Measurements from ENCODE around the gene GYG2.
"Not testable (repeated sequence)": the region's sequence is repeated elsewhere in the genome, so short reads cannot be mapped to it uniquely, and the experiment has no call there.

GYG2 gene

DNA sequence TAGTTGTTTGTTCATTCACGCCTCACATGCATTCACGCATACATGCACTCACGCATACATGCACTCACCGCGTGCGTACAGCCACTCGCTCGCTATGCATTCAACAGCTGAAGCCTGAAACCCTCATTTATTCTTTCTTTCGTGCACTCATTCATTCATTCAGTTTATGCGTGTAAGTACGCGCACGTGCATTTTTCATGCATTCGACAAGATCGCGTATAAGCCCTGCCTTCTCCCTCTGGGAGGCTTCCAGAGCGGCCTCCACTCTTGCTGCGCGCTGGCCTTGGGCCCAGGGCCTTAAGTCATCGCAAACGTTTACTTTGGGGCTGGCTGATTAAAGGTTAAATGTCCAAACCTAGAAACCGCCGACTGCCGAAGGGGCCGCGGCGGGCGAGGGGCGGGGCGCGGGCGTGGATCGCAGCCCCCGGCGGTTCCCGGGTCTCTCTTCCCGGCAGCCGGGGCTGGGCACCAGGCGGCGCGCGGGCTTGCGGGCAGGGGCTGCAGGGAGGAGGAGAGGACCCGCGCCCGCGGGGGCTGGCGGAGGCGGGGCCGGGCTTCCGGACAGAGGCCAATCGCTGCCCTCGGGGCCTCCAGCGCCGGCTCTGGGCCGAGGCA is at the start of gene GYG2:
TSS of gene GYG2 (plus strand) at position 587 of the 615 bp plus-strand sequence. CDS start 1,259 bp downstream, outside the sequence.
- no peak for FAIRE-seq

DNA sequence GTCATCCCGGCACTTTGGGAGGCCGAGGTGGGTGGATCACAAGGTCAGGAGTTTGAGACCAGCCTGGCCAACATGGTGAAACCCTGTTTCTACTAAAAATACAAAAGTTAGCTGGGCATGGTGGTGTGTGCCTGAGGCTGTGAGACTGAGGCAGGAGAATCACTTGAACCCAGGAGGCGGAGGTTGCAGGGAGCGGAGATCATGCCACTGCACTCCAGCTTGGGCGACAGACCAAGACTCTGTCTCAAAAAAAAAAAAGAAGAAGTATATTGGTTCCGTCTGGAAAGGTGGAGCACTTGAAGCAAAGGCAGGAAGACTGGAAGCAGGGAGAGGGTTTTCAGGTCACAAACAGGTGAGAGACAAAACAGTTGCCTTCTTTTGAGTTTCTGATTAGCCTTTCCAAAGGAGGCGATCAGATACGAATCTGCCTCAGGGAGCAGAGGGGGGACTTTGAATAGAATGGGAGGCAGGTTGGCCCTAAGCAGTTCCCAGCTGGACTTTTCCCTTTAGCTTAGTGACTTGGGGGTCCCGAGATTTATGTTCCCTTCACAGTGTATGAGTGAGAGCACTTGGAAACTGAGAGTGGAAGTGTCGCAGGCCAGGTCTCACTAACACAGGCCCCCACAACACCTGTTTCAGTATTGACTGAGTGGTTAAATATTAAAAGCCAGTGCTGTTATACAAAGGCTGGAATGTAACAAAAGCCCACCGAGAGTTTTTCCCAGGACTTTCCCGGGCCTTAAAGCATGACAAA is 48.1 kb upstream of the GYG2 start:
- FAIRE-seq, result not testable (repeated sequence)

DNA sequence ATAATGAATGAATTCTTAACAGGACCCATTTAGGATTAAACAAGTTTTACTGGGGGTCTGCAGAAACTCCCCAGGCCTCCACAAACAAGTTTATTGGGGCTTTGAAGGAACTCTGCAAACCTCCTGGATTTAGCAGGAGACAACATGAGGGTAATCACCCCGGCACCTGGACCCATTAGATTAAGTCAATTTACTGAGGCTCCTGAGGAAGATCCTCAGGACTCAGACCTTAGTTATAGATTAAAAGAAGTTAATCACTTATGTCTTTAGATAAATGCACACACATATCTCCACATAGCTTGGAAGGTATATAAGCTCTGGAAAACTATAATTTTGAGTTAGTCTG is 47.5 kb upstream of the GYG2 start:
- no peak for FAIRE-seq

- no peak for FAIRE-seq
These were observed 47.0 kb upstream of the GYG2 start for GRCh38 chrX:2781698-2782097.

DNA sequence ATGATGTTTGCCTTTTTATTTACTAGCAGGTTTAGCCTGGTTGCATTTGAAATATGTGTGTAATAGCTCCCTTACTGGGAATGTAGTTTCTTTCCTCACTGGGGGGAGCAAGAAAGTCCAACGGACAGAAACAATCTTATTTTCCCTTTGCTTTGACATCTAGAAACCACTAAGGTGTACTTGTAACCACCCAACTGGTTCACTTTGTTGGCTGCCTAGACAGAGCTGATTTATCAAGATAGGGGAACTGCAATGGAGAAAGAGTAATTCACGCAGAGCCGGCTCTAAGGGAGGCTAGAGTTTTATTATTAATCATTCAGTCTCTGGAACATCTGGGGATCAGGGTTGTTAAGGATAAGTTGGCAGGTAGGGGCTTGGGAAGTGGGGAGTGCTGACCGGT is 46.6 kb upstream of the GYG2 start:
- no peak for FAIRE-seq

- no peak for FAIRE-seq
These were observed 46.0 kb upstream of the GYG2 start for GRCh38 chrX:2782778-2783177.

DNA sequence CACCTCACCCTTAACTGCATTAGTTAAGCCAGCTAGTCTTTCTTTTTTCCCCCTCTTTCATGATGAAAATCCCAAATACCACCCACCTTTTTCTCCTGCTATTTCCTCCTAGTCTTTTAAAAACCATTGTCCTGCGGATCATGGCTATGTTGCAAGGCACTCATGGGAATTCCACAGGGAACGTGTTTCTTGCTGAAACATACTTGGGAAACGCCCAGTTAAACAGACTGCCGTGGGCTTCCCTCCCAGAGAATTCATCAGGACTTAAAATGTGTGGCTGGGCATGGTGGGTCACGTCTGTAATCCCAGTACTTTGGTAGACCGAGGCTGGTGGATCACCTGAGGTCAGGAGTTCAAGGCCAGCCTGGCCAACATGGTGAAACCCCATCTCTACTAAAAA is 44.7 kb upstream of the GYG2 start:
- FAIRE-seq, result no peak

- FAIRE-seq, result no peak
These were observed 43.2 kb upstream of the GYG2 start for GRCh38 chrX:2785538-2785937.

- FAIRE-seq, result no peak
These were observed 39.8 kb upstream of the GYG2 start for GRCh38 chrX:2788980-2789379.

DNA sequence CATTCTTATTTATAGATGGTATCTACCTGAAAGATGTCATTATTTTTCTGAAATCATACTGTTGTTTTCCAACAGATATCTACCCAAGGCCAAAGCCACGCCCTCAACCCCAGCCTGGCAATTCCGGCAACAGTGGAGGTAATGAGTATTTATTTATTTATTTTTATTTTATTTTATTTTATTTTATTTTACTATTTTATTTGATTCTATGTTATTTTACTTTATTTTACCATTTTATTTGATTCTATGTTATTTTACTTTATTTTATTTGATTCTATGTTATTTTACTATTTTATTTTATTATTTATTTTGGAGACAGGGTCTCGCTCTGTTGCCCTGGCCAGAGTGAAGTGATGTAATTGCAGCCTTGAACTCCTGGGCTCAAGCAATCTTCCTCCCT is 39.2 kb upstream of the GYG2 start:
- no peak for FAIRE-seq

DNA sequence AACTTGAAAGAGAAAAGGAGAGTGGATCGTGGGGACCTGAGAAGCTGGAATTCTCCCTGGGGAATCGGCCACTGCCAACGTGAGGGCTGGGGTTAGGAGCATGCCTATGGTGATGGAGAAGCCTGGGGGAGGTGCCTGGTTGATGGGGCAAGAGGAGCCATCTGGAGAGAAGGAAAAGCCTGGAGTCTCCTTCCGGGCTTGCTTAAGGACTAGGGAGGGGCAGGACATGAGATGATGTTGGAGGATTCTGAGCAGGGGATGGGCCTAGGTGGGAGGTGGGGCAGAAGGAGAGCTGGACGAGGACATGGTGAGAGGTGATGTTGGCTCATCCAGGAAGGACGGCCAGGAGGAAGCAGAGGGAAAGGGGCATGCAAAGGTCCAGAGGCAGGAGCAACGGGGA is 35.0 kb upstream of the GYG2 start:
- FAIRE-seq, result no peak

DNA sequence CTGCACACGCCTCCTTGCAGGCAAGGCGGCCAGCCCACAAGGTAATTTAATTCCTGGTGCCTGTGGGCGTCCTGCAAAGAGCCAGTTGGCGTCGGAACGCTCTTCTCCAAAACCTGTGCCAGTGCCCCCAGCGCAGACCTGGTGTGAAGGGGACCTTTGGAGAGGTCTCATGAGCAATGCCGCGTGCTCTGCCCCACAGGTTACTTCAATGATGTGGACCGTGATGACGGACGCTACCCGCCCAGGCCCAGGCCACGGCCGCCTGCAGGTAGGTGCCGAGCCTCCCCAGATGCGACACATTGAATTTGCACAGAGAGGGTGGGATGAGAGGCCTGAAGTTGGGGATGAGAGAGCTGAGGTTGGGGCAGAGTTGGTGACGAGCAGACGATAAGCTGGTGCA is 34.4 kb upstream of the GYG2 start:
- FAIRE-seq, result no peak

- FAIRE-seq, result not testable (repeated sequence)
These were observed 31.9 kb upstream of the GYG2 start for GRCh38 chrX:2796808-2797207.

- no peak for FAIRE-seq
These were observed 29.4 kb upstream of the GYG2 start for GRCh38 chrX:2799369-2799768.

- not testable (repeated sequence) for FAIRE-seq
These were observed 28.8 kb upstream of the GYG2 start for GRCh38 chrX:2799980-2800379.

GRCh38 chrX:2801223-2801622 is 27.5 kb upstream of the GYG2 start:
- no peak for FAIRE-seq

DNA sequence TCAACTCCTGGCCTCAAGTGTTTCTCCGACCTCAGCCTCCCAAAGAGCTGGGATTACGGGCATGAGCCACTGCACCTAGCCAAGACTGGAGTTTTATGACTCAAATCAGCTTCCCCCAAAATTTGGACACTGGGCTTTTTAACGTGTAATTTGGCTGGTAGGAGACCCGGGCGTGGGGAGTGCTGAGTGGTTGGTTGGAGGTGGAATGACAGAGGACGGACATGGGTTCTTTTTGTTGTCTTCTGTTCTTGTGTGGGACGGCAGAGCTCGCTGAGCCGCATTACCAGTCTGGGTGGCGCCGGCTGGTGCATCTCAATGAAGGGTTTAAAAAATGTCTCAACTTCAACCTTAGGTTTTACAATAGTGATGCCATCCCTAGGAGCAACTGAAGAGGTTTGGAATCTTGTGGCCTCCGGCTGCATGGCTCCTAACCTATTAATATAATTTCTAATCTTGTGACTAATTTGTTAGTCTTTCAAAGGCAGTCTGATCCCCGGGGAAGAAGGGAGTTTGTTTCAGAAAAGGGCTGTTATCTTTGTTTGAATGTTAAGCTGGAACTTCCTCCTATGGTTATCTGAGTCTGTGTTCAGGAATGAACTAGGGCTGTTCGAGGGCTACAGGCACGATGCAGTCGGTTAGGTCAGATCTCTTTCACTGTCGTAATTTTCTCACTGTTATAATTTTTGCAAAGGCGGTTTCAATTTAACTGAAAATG is 26.2 kb upstream of the GYG2 start:
- not testable (repeated sequence) for FAIRE-seq

DNA sequence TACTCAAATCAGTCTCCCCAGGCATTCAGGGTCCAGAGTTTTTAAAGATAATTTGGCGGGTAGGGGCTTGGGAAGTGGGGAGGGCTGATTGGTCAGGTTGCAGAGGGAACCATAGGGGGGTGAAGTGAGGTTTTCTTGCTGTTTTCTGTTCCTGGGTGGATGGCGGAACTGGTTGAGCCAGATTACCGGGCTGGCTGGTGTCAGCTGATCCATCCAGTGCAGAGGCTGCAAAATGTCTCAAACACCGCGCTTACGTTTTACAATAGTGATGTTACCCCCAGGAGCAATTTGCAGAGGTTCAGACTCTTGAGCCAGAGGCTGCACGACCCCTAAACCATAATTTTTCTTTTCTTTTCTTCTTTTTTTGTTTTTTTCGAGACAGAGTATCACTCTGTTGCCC is 25.2 kb upstream of the GYG2 start:
- FAIRE-seq, result not testable (repeated sequence)

DNA sequence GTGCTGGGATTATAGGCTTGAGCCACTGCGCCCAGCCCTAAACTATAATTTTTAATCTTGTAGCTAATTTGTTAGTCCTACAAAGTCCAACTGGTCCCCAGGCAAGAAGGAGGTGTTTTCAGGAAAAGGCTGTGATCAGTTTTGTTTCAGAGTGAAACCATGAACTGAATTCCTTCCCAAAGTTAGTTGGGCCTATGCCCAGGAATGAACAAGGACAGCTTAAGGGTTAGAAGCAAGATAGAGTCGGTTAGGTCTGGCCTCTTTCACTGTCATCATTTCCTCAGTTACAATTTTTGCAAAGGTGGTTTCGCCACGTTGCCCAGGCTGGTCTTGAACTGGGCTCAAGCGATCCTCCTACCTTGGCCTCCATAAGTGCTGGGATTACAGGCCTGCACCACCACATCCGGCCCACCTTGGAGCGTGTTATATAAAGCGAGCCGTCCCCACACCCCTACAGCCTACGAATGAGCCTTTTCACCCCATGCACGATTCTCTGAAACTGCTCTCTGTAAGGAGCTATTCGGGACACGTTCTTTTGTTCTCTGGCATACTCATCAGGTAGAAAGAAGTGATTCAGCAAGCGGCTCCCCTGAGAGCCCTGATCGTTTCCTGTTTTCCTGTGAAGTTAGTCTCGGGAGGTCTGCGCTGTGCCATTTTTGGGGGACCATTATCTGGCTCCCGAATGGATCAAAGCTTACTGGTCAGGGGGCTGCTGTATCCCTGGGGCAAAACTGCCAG is 24.5 kb upstream of the GYG2 start:
- not testable (repeated sequence) for FAIRE-seq

GRCh38 chrX:2804858-2805257 is 23.9 kb upstream of the GYG2 start:
- FAIRE-seq, result not testable (repeated sequence)

GRCh38 chrX:2811271-2811670 is 17.5 kb upstream of the GYG2 start:
- no peak for FAIRE-seq

GRCh38 chrX:2812161-2812907 is 16.4 kb upstream of the GYG2 start:
- FAIRE-seq, result not testable (repeated sequence)

- FAIRE-seq, result no peak
These were observed 11.7 kb upstream of the GYG2 start for GRCh38 chrX:2817036-2817435.
